Right lobe of liver (tissue), 4 donors: ENCODE data around the gene CASKIN1.

Source experiments
- CTCF ChIP-seq, 4 donors: fragments of 200-600 bp in 3 of 4; fragments of 450-650 bp in 1 of 4; IDR thresholded peaks; one replicate each; pipeline versions ENCODE4 v1.5.1 to v1.8.0; 2016 to 2022; ENCODE audit warnings: antibody characterized with exemption in 4 of 4, mild to moderate bottlenecking in 2 of 4
- POLR2A ChIP-seq: fragments of 450-650 bp; IDR thresholded peaks from one replicate; pipeline ENCODE4 v1.6.1; 2017; ENCODE audit warnings: antibody characterized with exemption, mild to moderate bottlenecking
- donor health status: DM: no; HTN: no; CAD: no.
- donor health status: DM: no; HTN: no; CAD: no.
- donor health status: DM: no; HTN: yes; CAD: no.

DNA sequence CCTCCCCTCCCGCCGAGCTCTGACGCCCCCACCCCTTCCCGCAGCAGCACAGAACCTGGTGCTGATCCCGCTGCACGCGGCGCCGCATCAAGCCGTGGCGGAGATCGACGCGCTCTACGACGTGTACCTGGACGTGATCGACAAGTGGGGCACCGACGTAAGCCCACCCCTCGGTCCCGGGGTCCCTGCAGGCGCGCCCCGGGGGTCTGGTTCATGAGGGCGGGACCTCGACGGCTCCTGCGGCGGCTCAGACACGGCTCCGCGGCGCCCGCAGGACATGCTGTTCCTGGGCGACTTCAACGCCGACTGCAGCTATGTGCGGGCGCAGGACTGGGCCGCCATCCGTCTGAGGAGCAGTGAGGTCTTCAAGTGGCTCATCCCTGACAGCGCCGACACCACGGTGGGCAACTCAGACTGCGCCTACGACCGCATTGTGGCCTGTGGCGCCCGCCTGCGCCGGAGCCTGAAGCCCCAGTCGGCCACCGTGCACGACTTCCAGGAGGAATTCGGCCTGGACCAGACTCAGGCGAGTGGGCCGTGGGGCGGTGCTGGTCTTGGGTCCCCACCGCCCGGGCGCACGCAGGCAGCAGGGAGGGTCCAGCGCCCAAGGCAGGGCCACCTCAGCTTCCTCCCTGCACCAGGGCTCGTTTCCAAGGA, 41.2 kb upstream of the CASKIN1 start:
- no peak for TF ChIP-seq POLR2A
- TF ChIP-seq CTCF (IDR thresholded peaks at IDR 0.05): no peak
